ENCODE data around the gene SGCD.

DNA sequence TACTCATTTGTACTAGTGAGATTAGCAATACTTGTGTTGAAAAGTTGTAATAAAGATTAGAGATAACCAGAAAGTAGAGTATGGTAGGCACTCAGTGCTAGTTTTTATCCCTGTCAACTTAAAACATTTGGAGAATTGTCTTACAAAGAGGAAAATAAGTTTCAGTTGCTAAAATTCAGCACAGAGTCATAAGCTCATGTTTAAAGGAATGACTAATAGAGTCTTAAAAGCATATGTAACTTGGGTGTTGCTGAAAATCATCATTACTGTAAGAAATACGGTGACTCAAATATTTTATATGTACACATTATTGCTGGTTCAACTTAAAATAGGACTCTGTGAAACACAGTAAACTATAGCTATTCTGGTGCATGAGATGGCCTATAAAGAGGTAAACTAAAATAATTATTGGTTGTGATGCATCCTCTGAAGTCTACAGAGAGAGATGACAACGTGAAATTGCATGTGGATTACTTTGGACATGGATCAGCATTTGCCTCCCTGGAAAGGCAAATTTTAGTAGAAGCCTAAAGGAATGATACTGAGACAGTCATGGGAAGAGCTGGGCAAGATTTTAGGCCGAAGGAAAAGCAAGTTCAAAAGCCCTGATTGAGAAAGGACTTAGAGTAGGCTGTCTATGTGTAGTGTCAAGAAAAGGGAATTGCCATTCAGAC lies 34.6 kb downstream of the SGCD start:
- TF ChIP-seq RAD21 (IDR thresholded peaks at IDR 0.05; ENCODE audit: low read length) (no peak), CTCF (conservative IDR thresholded peaks at IDR 0.05; ENCODE audit: low read depth, low read length) (no peak), MXI1 (IDR thresholded peaks at IDR 0.05; ENCODE audit: borderline replicate concordance, low read depth, low read length) (no peak), POLR2A (IDR thresholded peaks at IDR 0.05; ENCODE audit: low read depth, low read length) (no peak), SMC3 (IDR thresholded peaks at IDR 0.05; ENCODE audit: low read depth, low read length) (no peak)
- TF ChIP-seq, protein P1, sequence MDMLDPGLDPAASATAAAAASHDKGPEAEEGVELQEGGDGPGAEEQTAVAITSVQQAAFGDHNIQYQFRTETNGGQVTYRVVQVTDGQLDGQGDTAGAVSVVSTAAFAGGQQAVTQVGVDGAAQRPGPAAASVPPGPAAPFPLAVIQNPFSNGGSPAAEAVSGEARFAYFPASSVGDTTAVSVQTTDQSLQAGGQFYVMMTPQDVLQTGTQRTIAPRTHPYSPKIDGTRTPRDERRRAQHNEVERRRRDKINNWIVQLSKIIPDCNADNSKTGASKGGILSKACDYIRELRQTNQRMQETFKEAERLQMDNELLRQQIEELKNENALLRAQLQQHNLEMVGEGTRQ (IDR thresholded peaks at IDR 0.05; ENCODE audit: low read depth, low read length) = no peak

Measured in IMR-90 (cell line).